Keratinocyte (primary cell): ENCODE results near the gene PRR14L. TPM values are rescaled to one million over a fixed set of nuclear protein-coding genes. Genes with fewer than 3 reads are reported as not detected.

ENCODE experiments used
- DNase-seq: peaks from one replicate; pipeline ENCODE4 v3.0.0-alpha.2; 2011; ENCODE audit warnings: low read depth, missing footprints, low spot score
- FAIRE-seq: peaks from 2 replicates; lab custom pipeline; 2011; peaks lifted over from hg19 to GRCh38; lab: Jason Lieb, UNC
- H2AFZ ChIP-seq: 2 replicates; pipeline ENCODE4 v1.6.0; 2012; ENCODE audit warnings: low read length, control low read depth, inconsistent platforms; ENCODE audit not compliant: control insufficient read depth
- H3K27ac ChIP-seq: 2 replicates; pipeline ENCODE4 v1.5.1; 2011; ENCODE audit warnings: low read length; ENCODE audit not compliant: control insufficient read depth, insufficient read depth
- H3K27me3 ChIP-seq: 3 replicates; pipeline ENCODE4 v1.6.0; 2011; ENCODE audit warnings: low read length; ENCODE audit not compliant: control insufficient read depth, insufficient read depth; ENCODE audit errors: extremely low read depth
- H3K36me3 ChIP-seq, 2 experiments: 2 replicates in 1 of 2; 3 replicates in 1 of 2; pipeline ENCODE4 v1.5.1; 2011; ENCODE audit warnings: low read length in 2 of 2, mild to moderate bottlenecking in 1 of 2; ENCODE audit not compliant: control insufficient read depth in 2 of 2, insufficient read depth in 2 of 2; ENCODE audit errors: extremely low read depth in 1 of 2
- H3K4me1 ChIP-seq: 3 replicates; pipeline ENCODE4 v1.5.1; 2011; ENCODE audit warnings: low read length; ENCODE audit not compliant: control insufficient read depth, insufficient read depth; ENCODE audit errors: extremely low read depth
- H3K4me2 ChIP-seq: 3 replicates; pipeline ENCODE4 v1.6.0; 2011; ENCODE audit warnings: low read depth, low read length; ENCODE audit not compliant: control insufficient read depth, insufficient read depth; ENCODE audit errors: extremely low read depth
- H3K4me3 ChIP-seq, 3 experiments: fragments of 200-600 bp in 1 of 3; sonication (generic) in 1 of 3; 2 replicates in 2 of 3; 3 replicates in 1 of 3; pipeline ENCODE4 v1.5.1; 2011 to 2016; ENCODE audit warnings: low read length in 3 of 3, mild to moderate bottlenecking in 3 of 3, control low read depth in 2 of 3, inconsistent platforms in 1 of 3, low read depth in 1 of 3, mixed read lengths in 1 of 3, mixed run types in 1 of 3, moderate library complexity in 1 of 3; ENCODE audit not compliant: control insufficient read depth in 2 of 3, insufficient read depth in 2 of 3; ENCODE audit errors: extremely low read depth in 1 of 3
- H3K79me2 ChIP-seq: 2 replicates; pipeline ENCODE4 v1.6.0; 2012; ENCODE audit warnings: low read length; ENCODE audit not compliant: control insufficient read depth, insufficient read depth
- H3K9ac ChIP-seq: 3 replicates; pipeline ENCODE4 v1.6.0; 2011; ENCODE audit warnings: low read length; ENCODE audit not compliant: control insufficient read depth, insufficient read depth; ENCODE audit errors: extremely low read depth
- H3K9me1 ChIP-seq: 3 replicates; pipeline ENCODE4 v1.6.0; 2011; ENCODE audit warnings: low read length; ENCODE audit not compliant: control insufficient read depth, insufficient read depth; ENCODE audit errors: extremely low read depth
- H3K9me3 ChIP-seq: 2 replicates; pipeline ENCODE4 v1.5.1; 2012; ENCODE audit warnings: low read depth, low read length; ENCODE audit not compliant: control insufficient read depth
- H4K20me1 ChIP-seq: 3 replicates; pipeline ENCODE4 v1.6.0; 2011; ENCODE audit warnings: low read length; ENCODE audit not compliant: control insufficient read depth, insufficient read depth; ENCODE audit errors: extremely low read depth
- CTCF ChIP-seq, 3 experiments: IDR thresholded peaks in 1 of 3; conservative IDR thresholded peaks in 1 of 3; optimal IDR thresholded peaks in 1 of 3; 2 replicates in 2 of 3; 3 replicates in 1 of 3; pipeline versions ENCODE3 to v1.5.1; 2011; ENCODE audit warnings: low read length in 3 of 3, mild to moderate bottlenecking in 3 of 3, moderate library complexity in 2 of 3, control low read depth in 1 of 3, inconsistent platforms in 1 of 3; ENCODE audit not compliant: insufficient read depth in 2 of 3; ENCODE audit errors: extremely low read depth in 1 of 3
- EZH2 ChIP-seq: IDR thresholded peaks from one replicate; pipeline ENCODE4 v1.6.1; 2012; ENCODE audit warnings: inconsistent platforms, mild to moderate bottlenecking, low read length, moderate library complexity
- dilution Hi-C: fragments of 300-500 bp; cut with MboI; formaldehyde crosslinking; loops from one replicate; pipeline ENCODE4 v1.7.0; 2020; ENCODE audit warnings: low sequenced_read_pairs; ENCODE audit not compliant: extremely low pct_ligation_motif_present
- polyA plus RNA-seq, 5 experiments: library from polyadenylated mRNA; depleted of rRNA in 3 of 5; stranded (reverse) in 3 of 5; stranded (forward) in 1 of 5; unstranded in 1 of 5; fragments of >200 nt; gene quantifications; 1 replicate in 1 of 5; 2 replicates in 3 of 5; 3 replicates in 1 of 5; pipeline versions ENCODE4 v1.2.1 to v1.2.3, GENCODE V29; 2011 to 2012; ENCODE audit warnings: missing spikeins in 2 of 5, low read depth in 1 of 5, low replicate concordance in 1 of 5

The PRR14L gene
- polyA plus RNA-seq, 1 donor (not counting 4 experiments of a cell fraction or from before 2014, with no cell fraction given): 13.6 TPM

DNA sequence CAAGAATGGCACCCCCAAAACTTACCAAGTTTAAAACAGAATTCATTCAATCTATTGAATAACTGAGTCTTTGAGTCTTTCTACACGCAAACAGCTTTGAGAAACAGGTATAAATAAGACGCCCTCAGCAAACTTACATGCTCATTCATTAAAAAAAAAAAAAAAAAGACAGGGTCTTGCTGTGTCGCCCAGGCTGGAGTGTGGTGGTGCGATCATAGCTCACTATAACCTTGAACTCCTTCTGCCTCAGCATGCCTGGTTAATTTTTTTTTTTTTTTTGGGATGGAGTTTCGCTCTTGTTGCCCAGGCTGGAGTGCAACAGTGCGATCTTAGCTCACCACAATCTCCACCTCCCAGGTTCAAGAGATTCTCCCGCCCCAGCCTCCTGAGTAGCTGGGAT lies 6.1 kb downstream of the PRR14L start:
- Histone ChIP-seq H3K9me3 (no peaks in the 10 kb centered on the region), H3K27ac (no peak overlapping the region), H3K4me3 (no peak overlapping the region), H3K4me2 (no peak overlapping the region), H3K79me2 (peaks cover 75% of the 10 kb centered on the region), H3K9ac (no peak overlapping the region), H3K27me3 (no peaks in the 10 kb centered on the region), H3K4me1 (peaks cover 12% of the 10 kb centered on the region), H4K20me1 (no peaks in the 10 kb centered on the region), H3K9me1 (no peaks in the 10 kb centered on the region), H2AFZ (no peak overlapping the region), H3K36me3 (peaks cover 6% of the 10 kb centered on the region in 2 experiments)
- no peak for DNase-seq
- TF ChIP-seq EZH2 (no peak), CTCF (optimal IDR thresholded peaks at IDR 0.05 in 1 of 3, IDR thresholded peaks at IDR 0.05 in 1 of 3, conservative IDR thresholded peaks at IDR 0.05 in 1 of 3; ENCODE audit: extremely low read depth in 1 of 3, insufficient read depth in 2 of 3, low read length in 3 of 3) (no peak)
- no peak for FAIRE-seq
- dilution Hi-C loops: no loop called here

DNA sequence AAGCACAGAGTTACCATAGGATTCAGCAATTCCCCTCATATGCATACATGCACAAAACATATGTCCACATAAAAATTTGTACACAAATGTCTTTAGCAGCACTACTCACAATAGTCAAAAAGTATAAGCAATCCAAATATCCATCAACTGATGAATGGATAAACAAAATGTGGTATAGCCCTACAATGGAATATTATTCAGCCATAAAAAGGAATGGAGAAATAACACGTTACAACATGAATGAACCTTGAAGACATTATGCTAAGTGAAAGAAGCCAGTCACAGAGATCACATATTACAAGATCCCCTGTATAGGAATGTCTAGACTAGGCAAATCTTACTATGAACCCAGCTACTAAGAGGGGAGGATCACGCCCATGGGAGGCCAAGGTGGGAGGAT lies 7.2 kb downstream of the PRR14L start:
- Histone ChIP-seq H3K9ac (no peak overlapping the region), H3K9me3 (no peaks in the 10 kb centered on the region), H3K4me3 (no peak overlapping the region), H3K4me1 (peaks cover 1% of the 10 kb centered on the region), H2AFZ (no peak overlapping the region), H3K4me2 (no peak overlapping the region), H4K20me1 (no peaks in the 10 kb centered on the region), H3K79me2 (peaks cover 74% of the 10 kb centered on the region), H3K27ac (no peak overlapping the region), H3K9me1 (no peaks in the 10 kb centered on the region), H3K27me3 (no peaks in the 10 kb centered on the region), H3K36me3 (peaks cover 12 to 13% of the 10 kb centered on the region in 2 experiments)
- dilution Hi-C loops: no loop called here
- FAIRE-seq (no peak), DNase-seq (no peak)
- TF ChIP-seq CTCF (optimal IDR thresholded peaks at IDR 0.05 in 1 of 3, IDR thresholded peaks at IDR 0.05 in 1 of 3, conservative IDR thresholded peaks at IDR 0.05 in 1 of 3; ENCODE audit: extremely low read depth in 1 of 3, insufficient read depth in 2 of 3, low read length in 3 of 3) (no peak), EZH2 (no peak)
